Mesodermal cell (in vitro differentiated cells): ENCODE measurements around the gene CSTPP1.

Source experiments
- H3K27ac ChIP-seq: 2 replicates; pipeline ENCODE4 v1.7.0; 2013; ENCODE audit warnings: mild to moderate bottlenecking, low read depth, low read length, moderate library complexity; ENCODE audit not compliant: severe bottlenecking
- H3K36me3 ChIP-seq: 2 replicates; pipeline ENCODE4 v1.7.1; 2013; ENCODE audit warnings: mild to moderate bottlenecking, low read length, moderate library complexity; ENCODE audit not compliant: control insufficient read depth, insufficient read depth
- H3K4me1 ChIP-seq: one replicate; pipeline ENCODE4 v1.7.1; 2013; ENCODE audit warnings: mild to moderate bottlenecking, low read length; ENCODE audit not compliant: insufficient read depth, control insufficient read depth, poor library complexity, severe bottlenecking
- H3K4me3 ChIP-seq: 2 replicates; pipeline ENCODE4 v1.7.0; 2013; ENCODE audit warnings: low read length, control low read depth, mild to moderate bottlenecking; ENCODE audit not compliant: insufficient read depth, poor library complexity, severe bottlenecking; ENCODE audit errors: extremely low read depth
- H3K9me3 ChIP-seq: 2 replicates; pipeline ENCODE4 v1.7.1; 2013; ENCODE audit warnings: mild to moderate bottlenecking, low read length, moderate library complexity; ENCODE audit not compliant: control insufficient read depth
- WGBS, 2 experiments: methylation state at CpG; one replicate each; pipeline ENCODE4 v1.1.5; 2013; ENCODE audit warnings: missing lambda C conversion rate in 2 of 2; ENCODE audit not compliant: insufficient coverage in 2 of 2; 5-methylcytosine and 5-hydroxymethylcytosine counted together

CSTPP1 gene

DNA sequence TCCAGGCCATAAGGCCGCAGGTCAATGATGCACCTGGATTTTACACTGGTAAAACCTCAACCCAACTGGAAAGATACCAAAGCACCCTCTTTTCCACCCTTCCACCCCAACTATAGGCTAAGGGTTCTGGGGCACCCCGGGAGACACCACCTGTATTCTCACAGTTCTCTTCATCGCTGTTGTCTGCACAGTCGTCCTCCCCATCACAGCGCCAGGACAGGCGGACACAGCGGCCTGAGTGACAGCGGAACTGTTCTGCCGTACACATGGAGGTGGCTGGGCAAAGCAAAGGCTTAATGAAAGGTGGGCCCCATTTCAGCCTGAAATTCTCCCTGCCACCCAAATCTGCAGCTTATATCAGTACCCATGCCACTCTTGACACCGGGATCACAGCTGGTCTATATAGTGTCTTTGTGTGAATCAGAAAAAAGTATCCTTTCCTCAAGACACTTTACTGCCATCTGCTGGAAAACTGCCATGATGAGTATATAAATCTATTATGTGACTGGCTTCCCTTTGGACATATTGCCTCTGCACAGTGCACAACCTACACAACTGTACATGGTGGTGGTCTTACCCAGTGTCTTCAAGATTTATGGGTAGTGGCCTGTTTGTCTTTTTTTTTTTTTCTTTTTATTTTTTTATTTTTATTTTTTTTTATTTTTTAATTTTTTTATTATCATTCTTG lies 39.7 kb upstream of the CSTPP1 start:
- H3K9me3 ChIP-seq = peaks cover 4% of the 10 kb centered on the region
- 73 to 92% methylated on average over 4 to 8 of the region's 10 CpGs for WGBS, 2 experiments
- no peak overlapping the region for H3K27ac ChIP-seq
- no peak overlapping the region for H3K4me3 ChIP-seq
- peaks cover 8% of the 10 kb centered on the region for H3K4me1 ChIP-seq
- peaks cover 71% of the 10 kb centered on the region for H3K36me3 ChIP-seq

DNA sequence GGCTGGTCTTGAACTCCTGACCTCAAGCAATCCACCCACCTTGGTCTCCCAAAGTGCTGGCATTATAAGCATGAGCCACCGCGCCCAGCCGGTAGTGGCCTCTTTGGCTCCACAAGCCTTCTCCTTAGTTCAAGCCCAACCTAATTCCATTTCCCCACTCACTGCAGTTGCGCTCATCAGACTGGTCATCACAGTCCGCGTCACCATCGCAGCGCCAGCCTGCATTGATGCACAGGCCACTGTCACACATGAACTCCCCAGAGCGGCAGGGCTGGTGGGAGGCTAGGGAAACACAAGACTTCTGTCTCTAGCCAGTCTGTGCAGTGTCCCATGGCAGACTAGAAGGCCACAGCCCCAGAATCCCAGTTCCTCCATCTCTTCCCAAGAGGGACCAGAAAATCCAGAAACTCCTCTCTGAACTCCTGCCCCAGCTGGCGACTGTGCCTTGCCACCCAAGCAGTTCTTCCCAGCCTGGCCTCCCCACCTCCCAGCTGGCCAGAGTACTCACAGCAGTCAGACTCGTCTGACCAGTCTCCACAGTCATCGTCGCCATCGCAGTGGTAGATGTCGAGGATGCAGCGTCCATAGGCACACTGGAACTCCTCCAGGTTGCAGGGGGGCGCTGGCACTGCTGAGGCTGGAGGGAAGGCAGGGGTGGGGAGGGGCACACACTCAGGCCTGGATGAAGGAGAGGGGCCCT lies 38.0 kb upstream of the CSTPP1 start:
- WGBS, 2 experiments = 98% methylated on average over 11 to 12 of the region's 17 CpGs
- peaks cover 56% of the 10 kb centered on the region for H3K36me3 ChIP-seq

DNA sequence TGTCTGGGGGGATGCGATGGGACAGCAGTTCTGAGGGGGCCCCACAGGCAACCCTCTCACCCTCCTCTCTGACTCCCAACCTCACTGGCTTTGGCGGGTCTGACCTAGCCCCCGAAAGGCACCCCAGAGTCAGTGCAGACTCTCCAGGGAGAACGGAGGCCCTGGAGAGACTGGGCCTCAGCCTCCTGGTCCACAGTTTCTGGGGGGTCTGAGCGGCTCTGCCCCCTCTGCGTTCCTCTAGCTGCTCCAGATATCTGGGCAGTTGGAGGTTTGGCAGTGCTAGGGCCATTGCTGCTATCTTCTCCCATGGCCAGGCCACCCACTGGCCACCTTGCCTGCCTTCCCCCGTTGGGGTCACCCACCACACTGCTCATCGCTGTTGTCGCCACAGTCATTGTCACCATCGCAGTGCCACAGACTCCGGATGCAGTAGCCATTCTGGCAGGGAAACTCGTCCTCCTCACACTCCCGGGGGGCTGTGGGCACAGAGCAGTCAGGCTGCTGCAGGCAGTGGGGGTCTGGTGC lies 37.0 kb upstream of the CSTPP1 start:
- Histone ChIP-seq H3K9me3 (peaks cover 4% of the 10 kb centered on the region), H3K4me3 (no peak overlapping the region), H3K4me1 (peaks cover 8% of the 10 kb centered on the region), H3K36me3 (peaks cover 48% of the 10 kb centered on the region), H3K27ac (no peak overlapping the region)
- 94 to 98% methylated on average over 11 to 13 of the region's 13 CpGs for WGBS, 2 experiments

More for the DNA sequence above, 38.0 kb upstream of the CSTPP1 start:
- Histone ChIP-seq H3K9me3 (peaks cover 4% of the 10 kb centered on the region), H3K4me1 (peaks cover 8% of the 10 kb centered on the region), H3K4me3 (no peak overlapping the region), H3K27ac (no peak overlapping the region)

DNA sequence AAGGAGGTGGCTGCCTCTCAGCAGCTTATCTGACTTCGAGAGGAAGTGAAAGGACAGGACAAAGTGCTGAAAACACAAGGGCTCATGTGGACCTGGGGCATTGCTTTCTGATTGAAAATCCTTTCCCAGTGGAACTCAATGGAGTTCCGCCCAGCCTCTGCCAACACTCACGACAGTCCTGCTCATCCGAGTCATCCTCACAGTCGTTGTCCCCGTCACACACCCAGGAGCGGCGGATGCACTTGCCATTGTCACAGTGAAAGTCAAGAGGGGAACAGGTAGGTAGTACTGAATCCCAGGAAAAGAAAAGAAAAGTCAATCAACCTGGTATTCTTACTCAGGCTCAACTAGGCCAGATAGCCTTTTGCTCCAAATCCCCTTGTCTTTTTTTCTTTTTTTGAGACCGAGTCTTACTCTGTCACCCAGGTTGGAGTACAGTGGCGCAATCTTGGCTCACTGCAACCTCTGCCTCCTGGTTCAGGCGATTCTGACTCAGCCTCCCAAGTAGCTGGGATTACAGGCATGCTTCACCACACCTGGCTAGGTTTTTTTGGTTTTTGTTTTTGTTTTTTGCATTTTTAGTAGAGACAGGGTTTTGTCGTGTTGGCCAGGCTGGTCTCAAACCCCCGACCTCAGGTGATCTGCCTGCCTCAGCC lies 36.3 kb upstream of the CSTPP1 start:
- no peak overlapping the region for H3K4me3 ChIP-seq
- no peak overlapping the region for H3K27ac ChIP-seq
- H3K36me3 ChIP-seq = peaks cover 46% of the 10 kb centered on the region
- WGBS, 2 experiments = 86 to 89% methylated on average over 11 to 12 of the region's 13 CpGs
- H3K4me1 ChIP-seq = peaks cover 9% of the 10 kb centered on the region
- H3K9me3 ChIP-seq = peaks cover 4% of the 10 kb centered on the region

DNA sequence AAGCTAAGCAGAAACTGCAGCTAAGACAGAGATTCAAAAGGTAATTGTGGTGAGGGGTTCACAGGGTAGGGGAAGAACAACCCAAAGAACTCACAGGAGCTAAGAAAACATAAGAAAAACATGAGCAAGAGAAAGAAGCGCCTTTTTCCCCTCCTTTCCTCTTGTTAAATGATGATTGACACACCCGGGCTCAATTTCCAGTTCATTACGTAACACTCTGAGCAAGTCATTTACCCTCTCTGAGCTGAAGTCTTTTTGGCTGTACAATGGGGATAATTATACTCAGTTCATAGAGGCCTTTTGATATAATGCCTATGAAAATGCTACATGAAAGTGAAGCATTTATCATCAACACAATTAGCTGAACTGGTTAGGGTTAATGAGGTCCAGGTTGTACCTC lies 35.4 kb upstream of the CSTPP1 start:
- Histone ChIP-seq H3K4me3 (no peak overlapping the region), H3K36me3 (peaks cover 37% of the 10 kb centered on the region), H3K27ac (no peak overlapping the region), H3K4me1 (peaks cover 19% of the 10 kb centered on the region), H3K9me3 (peaks cover 4% of the 10 kb centered on the region)
- no CpG with 5 or more reads among the region's 3 CpGs for WGBS, 2 experiments

DNA sequence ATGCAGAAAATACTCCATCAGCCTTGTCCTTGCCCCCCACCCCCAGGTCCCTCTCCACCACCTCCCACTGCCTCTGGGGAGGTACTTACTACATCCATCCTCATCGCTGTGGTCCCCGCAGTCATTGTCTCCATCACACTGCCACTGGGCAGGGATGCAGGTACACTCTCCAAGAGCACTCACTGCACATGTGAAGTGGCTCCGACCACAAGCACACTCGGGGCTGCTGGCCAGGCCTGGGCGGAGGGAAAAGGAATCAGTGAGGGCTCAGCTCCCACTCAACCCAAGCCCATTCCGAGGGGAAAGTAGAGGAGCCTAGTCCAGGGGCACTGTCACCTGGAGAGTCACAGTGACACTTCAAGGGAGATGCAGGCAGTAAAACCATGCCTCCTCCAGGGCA lies 33.9 kb upstream of the CSTPP1 start:
- Histone ChIP-seq H3K4me1 (peaks cover 32% of the 10 kb centered on the region), H3K27ac (no peak overlapping the region), H3K36me3 (peaks cover 29% of the 10 kb centered on the region), H3K4me3 (no peak overlapping the region), H3K9me3 (peaks cover 4% of the 10 kb centered on the region)
- WGBS, 2 experiments = 95 to 100% methylated on average over 6 of the region's 6 CpGs

DNA sequence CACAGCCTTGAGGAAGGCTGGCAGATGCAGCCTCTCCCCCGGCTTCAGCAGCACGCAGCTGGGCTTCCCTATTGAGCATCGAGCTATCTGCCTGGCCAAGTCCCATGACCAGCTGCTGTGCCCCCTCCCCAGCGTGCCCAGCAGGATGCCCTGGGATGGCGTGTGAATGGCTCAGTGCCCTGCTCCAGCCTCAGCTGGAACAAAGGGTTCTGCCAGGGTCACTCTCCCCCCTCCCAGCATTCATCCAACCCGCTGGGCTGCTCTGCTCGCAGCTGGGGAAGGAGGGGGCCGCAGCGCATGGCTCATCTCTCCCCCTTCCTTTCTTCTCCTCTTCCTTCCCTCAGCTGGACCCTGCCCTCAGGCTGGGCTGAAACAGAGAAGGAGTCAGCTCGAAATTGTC lies 32.7 kb upstream of the CSTPP1 start:
- WGBS, 2 experiments = 66 to 71% methylated on average over 6 of the region's 10 CpGs
- H3K36me3 ChIP-seq = peaks cover 23% of the 10 kb centered on the region
- peaks cover 32% of the 10 kb centered on the region for H3K4me1 ChIP-seq
- H3K27ac ChIP-seq = no peak overlapping the region
- H3K4me3 ChIP-seq = no peak overlapping the region
- no peaks in the 10 kb centered on the region for H3K9me3 ChIP-seq

DNA sequence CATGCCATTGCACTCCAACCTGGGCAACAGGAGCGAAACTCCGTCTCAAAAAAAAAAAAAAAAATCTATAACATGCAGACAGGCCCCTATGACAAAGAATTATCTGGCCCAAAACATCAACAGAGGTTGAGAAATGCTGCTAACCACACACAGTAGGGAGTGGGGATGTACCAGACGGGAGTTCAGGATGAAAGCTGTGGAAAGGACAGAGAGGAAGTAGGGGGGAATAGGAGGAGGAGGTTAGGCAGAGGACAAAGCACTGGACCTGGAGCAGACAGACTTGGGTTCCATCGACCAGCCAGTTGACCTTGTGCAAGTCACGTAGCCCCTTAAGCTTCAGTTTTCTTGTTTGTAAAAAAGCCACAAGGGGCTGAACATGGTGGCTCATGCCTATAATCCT lies 30.8 kb upstream of the CSTPP1 start:
- peaks cover 10% of the 10 kb centered on the region for H3K36me3 ChIP-seq
- no peak overlapping the region for H3K4me3 ChIP-seq
- peak overlapping the region; percentile 89 for H3K27ac ChIP-seq
- H3K9me3 ChIP-seq = no peaks in the 10 kb centered on the region
- H3K4me1 ChIP-seq = peaks cover 31% of the 10 kb centered on the region
- whole genome bisulfite sequencing, 2 experiments = 82 to 95% methylated on average over 2 of the region's 5 CpGs

DNA sequence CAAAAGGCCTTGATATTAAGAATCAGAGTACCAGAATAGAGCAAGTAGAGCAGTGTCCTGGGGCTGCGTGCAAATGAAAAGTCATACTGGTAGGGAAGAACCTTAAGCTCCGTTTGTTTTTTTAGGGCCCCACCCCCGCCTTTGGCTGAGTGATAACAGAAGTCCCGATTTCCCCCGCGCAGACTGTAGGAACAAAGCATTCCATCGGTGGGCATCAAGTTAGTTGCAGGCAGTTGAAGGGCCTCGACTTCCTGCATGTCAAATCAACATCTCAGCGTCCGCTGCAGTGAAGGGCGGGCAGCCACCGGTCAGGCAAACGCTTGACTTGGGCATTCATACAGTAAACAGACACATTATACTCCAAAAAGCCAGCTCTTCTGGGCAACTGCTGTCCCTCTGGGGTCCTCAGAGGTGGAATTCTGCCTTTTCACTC lies 29.9 kb upstream of the CSTPP1 start:
- Histone ChIP-seq H3K36me3 (peaks cover 10% of the 10 kb centered on the region), H3K4me3 (no peak overlapping the region), H3K27ac (peak overlapping the region; percentile 89), H3K9me3 (no peaks in the 10 kb centered on the region), H3K4me1 (peaks cover 39% of the 10 kb centered on the region)
- WGBS, 2 experiments = 9 to 14% methylated on average over 8 to 13 of the region's 13 CpGs

DNA sequence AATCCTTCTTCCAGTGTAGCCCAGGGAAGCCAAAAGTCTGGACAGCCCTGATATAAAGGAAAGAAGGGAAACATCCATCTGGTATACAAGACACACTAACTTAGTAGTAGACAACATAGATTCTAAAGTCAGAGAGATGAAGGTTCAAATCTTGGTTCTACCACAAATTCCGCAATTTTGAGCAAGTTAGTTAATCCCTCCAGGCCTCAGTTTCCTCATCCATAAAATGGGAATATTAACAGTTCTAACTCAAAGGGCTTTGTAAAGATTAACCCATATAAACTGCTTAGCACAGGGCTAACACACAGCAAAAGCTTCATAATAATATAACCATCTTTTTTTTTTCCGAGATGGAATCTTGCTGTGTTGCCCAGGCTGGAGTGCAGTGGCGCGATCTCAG lies 29.0 kb upstream of the CSTPP1 start:
- Histone ChIP-seq H3K4me1 (peaks cover 48% of the 10 kb centered on the region), H3K9me3 (no peaks in the 10 kb centered on the region), H3K27ac (peak overlapping the region; percentile 89), H3K36me3 (peaks cover 10% of the 10 kb centered on the region), H3K4me3 (no peak overlapping the region)
- WGBS, 2 experiments = 89 to 100% methylated on average over 3 to 4 of the region's 4 CpGs
